Epithelial cell of esophagus (primary cell): ENCODE results near the gene ICAM1.
A peak's percentile ranks its signal among the peaks of the same experiment; 100 is the strongest.

ENCODE experiments used
- DNase-seq: peaks from one replicate; pipeline ENCODE4 v3.0.0; 2010; ENCODE audit warnings: low read depth
- H3K4me3 ChIP-seq: 2 replicates; pipeline ENCODE4 v1.5.1; 2011; ENCODE audit warnings: mild to moderate bottlenecking, low read length, control low read depth
- TF ChIP-seq, protein P1 (sequence below): IDR thresholded peaks from 2 replicates; pipeline ENCODE4 v1.5.1; 2011; ENCODE audit warnings: low read depth, mild to moderate bottlenecking, low read length, control low read depth, inconsistent platforms; ENCODE audit not compliant: insufficient read depth; ENCODE audit errors: missing control alignments

The ICAM1 gene

GRCh38 chr19:10295847-10296591, 25.1 kb downstream of the ICAM1 start:
- H3K4me3 ChIP-seq: no peak overlapping the region
- DNase-seq: no peak
- TF ChIP-seq, protein P1, sequence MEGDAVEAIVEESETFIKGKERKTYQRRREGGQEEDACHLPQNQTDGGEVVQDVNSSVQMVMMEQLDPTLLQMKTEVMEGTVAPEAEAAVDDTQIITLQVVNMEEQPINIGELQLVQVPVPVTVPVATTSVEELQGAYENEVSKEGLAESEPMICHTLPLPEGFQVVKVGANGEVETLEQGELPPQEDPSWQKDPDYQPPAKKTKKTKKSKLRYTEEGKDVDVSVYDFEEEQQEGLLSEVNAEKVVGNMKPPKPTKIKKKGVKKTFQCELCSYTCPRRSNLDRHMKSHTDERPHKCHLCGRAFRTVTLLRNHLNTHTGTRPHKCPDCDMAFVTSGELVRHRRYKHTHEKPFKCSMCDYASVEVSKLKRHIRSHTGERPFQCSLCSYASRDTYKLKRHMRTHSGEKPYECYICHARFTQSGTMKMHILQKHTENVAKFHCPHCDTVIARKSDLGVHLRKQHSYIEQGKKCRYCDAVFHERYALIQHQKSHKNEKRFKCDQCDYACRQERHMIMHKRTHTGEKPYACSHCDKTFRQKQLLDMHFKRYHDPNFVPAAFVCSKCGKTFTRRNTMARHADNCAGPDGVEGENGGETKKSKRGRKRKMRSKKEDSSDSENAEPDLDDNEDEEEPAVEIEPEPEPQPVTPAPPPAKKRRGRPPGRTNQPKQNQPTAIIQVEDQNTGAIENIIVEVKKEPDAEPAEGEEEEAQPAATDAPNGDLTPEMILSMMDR: no peak

GRCh38 chr19:10299545-10300458, 28.9 kb downstream of the ICAM1 start:
- no peak overlapping the region for H3K4me3 ChIP-seq
- TF ChIP-seq, protein P1: no peak
- DNase-seq: no peak

- TF ChIP-seq, protein P1: no peak
- H3K4me3 ChIP-seq: no peak overlapping the region
- peak; percentile 52 for DNase-seq
Measured at GRCh38 chr19:10305139-10305806, 34.4 kb downstream of the ICAM1 start.

DNA sequence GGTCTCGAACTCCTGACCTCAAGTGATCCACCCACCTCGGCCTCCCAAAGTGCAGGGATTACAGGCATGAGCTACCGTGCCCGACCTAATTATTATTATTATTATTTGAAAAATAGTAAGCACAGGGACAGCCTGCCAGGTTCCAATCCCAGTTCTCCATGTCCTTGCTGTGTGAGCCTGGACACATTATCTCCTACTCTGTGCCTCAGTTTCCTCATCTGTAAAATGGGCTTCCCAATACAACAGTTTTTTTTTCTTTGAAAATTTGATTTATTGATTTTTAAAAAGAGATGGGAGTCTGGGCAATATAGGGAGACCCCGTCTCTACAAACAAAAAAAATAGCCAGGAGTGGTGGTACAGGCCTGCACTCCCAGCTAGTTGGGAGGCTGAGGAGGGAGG, 35.4 kb downstream of the ICAM1 start:
- no peak for DNase-seq
- no peak overlapping the region for H3K4me3 ChIP-seq
- TF ChIP-seq, protein P1: no peak

GRCh38 chr19:10309423-10309822, 38.5 kb downstream of the ICAM1 start, which contains the start of gene ZGLP1:
TSS of gene ZGLP1 (minus strand) at chr19:10309815.
- no peak for DNase-seq
- TF ChIP-seq, protein P1: no peak
- no peak within 1 kb of the TSS for H3K4me3 ChIP-seq

- peak within 1 kb of the TSS; percentile 74 for H3K4me3 ChIP-seq
- TF ChIP-seq, protein P1: no peak
- DNase-seq: peak; percentile 83
Measured at GRCh38 chr19:10315335-10316214, 44.7 kb downstream of the ICAM1 start, which contains the start of gene FDX2. TSS of gene FDX2 (minus strand) at chr19:10316015. CDS start at chr19:10315996, 19 bp downstream.
